Liver (tissue), 9 donors: ENCODE data around the gene UNC5B. TPM values are rescaled to one million over a fixed set of nuclear protein-coding genes. Genes with fewer than 3 reads are reported as not detected.

ENCODE experiments used
- DNase-seq: peaks from one replicate; pipeline ENCODE4 v3.0.0-alpha.2; 2017; ENCODE audit warnings: low spot score
- H3K27ac ChIP-seq, 2 donors: one replicate each; pipeline ENCODE4 v1.7.0; 2013; ENCODE audit warnings: inconsistent platforms in 2 of 2, low read length in 2 of 2, control low read depth in 1 of 2, low read depth in 1 of 2, mild to moderate bottlenecking in 1 of 2
- H3K27me3 ChIP-seq, 4 donors: one replicate each; pipeline versions ENCODE4 v1.6.1 to v1.7.0; 2013; ENCODE audit warnings: low read length in 3 of 4, inconsistent platforms in 1 of 4, mild to moderate bottlenecking in 1 of 4, moderate library complexity in 1 of 4; ENCODE audit not compliant: control insufficient read depth in 4 of 4, insufficient read depth in 4 of 4
- H3K36me3 ChIP-seq, 4 donors: one replicate each; pipeline versions ENCODE4 v1.6.1 to v1.7.0; 2013; ENCODE audit warnings: low read length in 3 of 4, mild to moderate bottlenecking in 3 of 4, low read depth in 1 of 4, moderate library complexity in 1 of 4; ENCODE audit not compliant: control insufficient read depth in 4 of 4, insufficient read depth in 3 of 4
- H3K4me1 ChIP-seq, 4 donors: one replicate each; pipeline versions ENCODE4 v1.6.1 to v1.7.0; 2013; ENCODE audit warnings: low read length in 3 of 4, mild to moderate bottlenecking in 3 of 4, moderate library complexity in 1 of 4; ENCODE audit not compliant: control insufficient read depth in 4 of 4, insufficient read depth in 4 of 4
- H3K4me3 ChIP-seq, 3 donors: one replicate each; pipeline versions ENCODE4 v1.6.1 to v1.7.0; 2013; ENCODE audit warnings: low read length in 3 of 3, control low read depth in 1 of 3, low read depth in 1 of 3, mild to moderate bottlenecking in 1 of 3
- H3K9ac ChIP-seq, 2 donors: one replicate each; pipeline ENCODE4 v1.7.0; 2013; ENCODE audit warnings: low read length in 2 of 2, mild to moderate bottlenecking in 2 of 2, moderate library complexity in 2 of 2, control low read depth in 1 of 2, low read depth in 1 of 2
- H3K9me3 ChIP-seq, 4 donors: one replicate each; pipeline versions ENCODE4 v1.6.1 to v1.7.0; 2013; ENCODE audit warnings: low read length in 3 of 4; ENCODE audit not compliant: control insufficient read depth in 4 of 4
- CTCF ChIP-seq: fragments of 150-350 bp; IDR thresholded peaks from 2 replicates; pipeline ENCODE4 v1.5.1; 2017; ENCODE audit warnings: improper control_type of control experiment, low read depth, low read length; ENCODE audit not compliant: missing input control
- EGR1 ChIP-seq, 2 donors: IDR thresholded peaks; 2 replicates each; pipeline ENCODE4 v1.6.1; 2016 to 2018; ENCODE audit warnings: antibody characterized with exemption in 2 of 2, low read depth in 2 of 2
- FOXA1 ChIP-seq: IDR thresholded peaks from 2 replicates; pipeline ENCODE4 v1.6.1; 2016; ENCODE audit warnings: antibody characterized with exemption
- FOXA2 ChIP-seq: IDR thresholded peaks from 2 replicates; pipeline ENCODE4 v1.6.1; 2016; ENCODE audit warnings: antibody characterized with exemption
- GABPA ChIP-seq, 2 donors: IDR thresholded peaks in 1 of 2; conservative IDR thresholded peaks in 1 of 2; 2 replicates each; pipeline ENCODE4 v1.6.1; 2016; ENCODE audit warnings: antibody characterized with exemption in 2 of 2, mild to moderate bottlenecking in 1 of 2, moderate library complexity in 1 of 2
- HNF4A ChIP-seq, 2 donors: conservative IDR thresholded peaks; 2 replicates each; pipeline ENCODE4 v1.6.1; 2016; ENCODE audit warnings: antibody characterized with exemption in 2 of 2, mild to moderate bottlenecking in 2 of 2
- HNF4G ChIP-seq: IDR thresholded peaks from 2 replicates; pipeline ENCODE4 v1.6.1; 2016; ENCODE audit warnings: antibody characterized with exemption
- JUND ChIP-seq, 2 donors: IDR thresholded peaks; 2 replicates each; pipeline ENCODE4 v1.6.1; 2016; ENCODE audit warnings: antibody characterized with exemption in 2 of 2
- MAX ChIP-seq: IDR thresholded peaks from 2 replicates; pipeline ENCODE4 v1.6.1; 2016; ENCODE audit warnings: antibody characterized with exemption
- NR2F2 ChIP-seq: IDR thresholded peaks from 2 replicates; pipeline ENCODE4 v1.6.1; 2016; ENCODE audit warnings: antibody characterized with exemption
- RAD21 ChIP-seq, 2 donors: IDR thresholded peaks; 2 replicates each; pipeline ENCODE4 v1.6.1; 2016; ENCODE audit warnings: antibody characterized with exemption in 2 of 2, mild to moderate bottlenecking in 2 of 2
- RXRA ChIP-seq, 2 donors: IDR thresholded peaks; 2 replicates each; pipeline ENCODE4 v1.6.1; 2017 to 2018; ENCODE audit warnings: antibody characterized with exemption in 2 of 2, mild to moderate bottlenecking in 1 of 2
- SP1 ChIP-seq: IDR thresholded peaks from 2 replicates; pipeline ENCODE4 v1.6.1; 2018; ENCODE audit warnings: antibody characterized with exemption, mild to moderate bottlenecking
- TAF1 ChIP-seq: conservative IDR thresholded peaks from 2 replicates; pipeline ENCODE4 v1.6.1; 2016; ENCODE audit warnings: antibody characterized with exemption, mild to moderate bottlenecking
- YY1 ChIP-seq: IDR thresholded peaks from 2 replicates; pipeline ENCODE4 v1.6.1; 2016; ENCODE audit warnings: antibody characterized with exemption, mild to moderate bottlenecking
- ZBTB33 ChIP-seq: IDR thresholded peaks from 2 replicates; pipeline ENCODE4 v1.6.1; 2016; ENCODE audit warnings: antibody characterized with exemption
- WGBS: extraction: QIAGEN DNeasy Blood & Tissue Kit; methylation state at CpG from one replicate; pipeline ENCODE4 v1.1.7; 2013; 5-methylcytosine and 5-hydroxymethylcytosine counted together
- polyA plus RNA-seq, 2 donors: library from polyadenylated mRNA; stranded (reverse) in 1 of 2; unstranded in 1 of 2; fragments of 200-250 nt in 1 of 2; fragments of >200 nt in 1 of 2; fragmentation: Nextera tagmentation in 1 of 2; extraction: Ambion mirVana in 1 of 2; gene quantifications; one replicate each; pipeline versions ENCODE4 v1.2.1 to v1.2.3, GENCODE V29; 2013 to 2015
- total RNA-seq, 2 donors: library from RNA; depleted of rRNA; stranded (reverse); fragments of >200 nt; gene quantifications; one replicate each; pipeline ENCODE4 v1.2.3, GENCODE V29; 2014
- TF ChIP-seq, protein P1 (sequence below): IDR thresholded peaks from 2 replicates; pipeline ENCODE4 v1.6.1; 2016; ENCODE audit warnings: antibody characterized with exemption, mild to moderate bottlenecking
- TF ChIP-seq, protein P2 (sequence below): IDR thresholded peaks from 2 replicates; pipeline ENCODE4 v1.6.1; 2016; ENCODE audit warnings: antibody characterized with exemption
- donor health status: healthy.
- donor health status: healthy.
- donor health status: healthy.
- donor health status: healthy.
- donor health status: healthy.

Gene UNC5B
- total and polyA plus RNA-seq, 4 donors, result 0.56 to 1.8 (median 1.3) TPM

DNA sequence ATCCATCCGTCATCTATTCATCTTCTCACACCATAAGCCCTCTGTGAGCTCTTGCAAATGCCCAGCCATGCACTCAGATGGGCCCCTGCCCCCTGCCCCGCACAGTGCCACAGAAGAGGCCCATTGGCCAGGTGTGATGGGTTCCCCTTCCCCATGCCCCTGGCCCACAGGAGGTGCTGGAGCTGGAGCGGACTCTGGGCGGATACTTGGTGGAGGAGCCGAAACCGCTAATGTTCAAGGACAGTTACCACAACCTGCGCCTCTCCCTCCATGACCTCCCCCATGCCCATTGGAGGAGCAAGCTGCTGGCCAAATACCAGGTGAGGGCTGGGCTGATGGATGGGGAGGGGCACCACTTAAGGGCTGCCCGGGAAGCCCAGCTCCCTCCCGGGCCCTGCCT is 83.3 kb downstream of the UNC5B start:
- no peaks in the 10 kb centered on the region for H3K36me3 ChIP-seq
- H3K4me3 ChIP-seq, result no peak overlapping the region
- H3K4me1 ChIP-seq, result peaks cover 7 to 25% (median 18%) of the 10 kb centered on the region in 4 donors
- WGBS, result 93% methylated on average over 9 of the region's 9 CpGs
- H3K9ac ChIP-seq, result no peak overlapping the region
- no peak for TF ChIP-seq SP1
- TF ChIP-seq RXRA (IDR thresholded peaks at IDR 0.05), result no peak
- no peak for TF ChIP-seq ZBTB33
- TF ChIP-seq HNF4A (conservative IDR thresholded peaks at IDR 0.05), result no peak
- TF ChIP-seq, protein P1, sequence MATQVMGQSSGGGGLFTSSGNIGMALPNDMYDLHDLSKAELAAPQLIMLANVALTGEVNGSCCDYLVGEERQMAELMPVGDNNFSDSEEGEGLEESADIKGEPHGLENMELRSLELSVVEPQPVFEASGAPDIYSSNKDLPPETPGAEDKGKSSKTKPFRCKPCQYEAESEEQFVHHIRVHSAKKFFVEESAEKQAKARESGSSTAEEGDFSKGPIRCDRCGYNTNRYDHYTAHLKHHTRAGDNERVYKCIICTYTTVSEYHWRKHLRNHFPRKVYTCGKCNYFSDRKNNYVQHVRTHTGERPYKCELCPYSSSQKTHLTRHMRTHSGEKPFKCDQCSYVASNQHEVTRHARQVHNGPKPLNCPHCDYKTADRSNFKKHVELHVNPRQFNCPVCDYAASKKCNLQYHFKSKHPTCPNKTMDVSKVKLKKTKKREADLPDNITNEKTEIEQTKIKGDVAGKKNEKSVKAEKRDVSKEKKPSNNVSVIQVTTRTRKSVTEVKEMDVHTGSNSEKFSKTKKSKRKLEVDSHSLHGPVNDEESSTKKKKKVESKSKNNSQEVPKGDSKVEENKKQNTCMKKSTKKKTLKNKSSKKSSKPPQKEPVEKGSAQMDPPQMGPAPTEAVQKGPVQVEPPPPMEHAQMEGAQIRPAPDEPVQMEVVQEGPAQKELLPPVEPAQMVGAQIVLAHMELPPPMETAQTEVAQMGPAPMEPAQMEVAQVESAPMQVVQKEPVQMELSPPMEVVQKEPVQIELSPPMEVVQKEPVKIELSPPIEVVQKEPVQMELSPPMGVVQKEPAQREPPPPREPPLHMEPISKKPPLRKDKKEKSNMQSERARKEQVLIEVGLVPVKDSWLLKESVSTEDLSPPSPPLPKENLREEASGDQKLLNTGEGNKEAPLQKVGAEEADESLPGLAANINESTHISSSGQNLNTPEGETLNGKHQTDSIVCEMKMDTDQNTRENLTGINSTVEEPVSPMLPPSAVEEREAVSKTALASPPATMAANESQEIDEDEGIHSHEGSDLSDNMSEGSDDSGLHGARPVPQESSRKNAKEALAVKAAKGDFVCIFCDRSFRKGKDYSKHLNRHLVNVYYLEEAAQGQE, result no peak
- no peak for TF ChIP-seq FOXA1
- no peak for TF ChIP-seq EGR1 (IDR thresholded peaks at IDR 0.05; ENCODE audit: low read depth in 2 of 2)
- TF ChIP-seq YY1, result no peak
- TF ChIP-seq NR2F2, result no peak
- no peak for TF ChIP-seq TAF1
- no peak for TF ChIP-seq HNF4G
- TF ChIP-seq, protein P2, sequence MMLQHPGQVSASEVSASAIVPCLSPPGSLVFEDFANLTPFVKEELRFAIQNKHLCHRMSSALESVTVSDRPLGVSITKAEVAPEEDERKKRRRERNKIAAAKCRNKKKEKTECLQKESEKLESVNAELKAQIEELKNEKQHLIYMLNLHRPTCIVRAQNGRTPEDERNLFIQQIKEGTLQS, result no peak
- TF ChIP-seq MAX, result no peak
- TF ChIP-seq GABPA (IDR thresholded peaks at IDR 0.05 in 1 of 2, conservative IDR thresholded peaks at IDR 0.05 in 1 of 2), result no peak
- TF ChIP-seq CTCF, result no peak
- TF ChIP-seq FOXA2, result no peak
- TF ChIP-seq JUND (IDR thresholded peaks at IDR 0.05), result no peak
- TF ChIP-seq RAD21 (IDR thresholded peaks at IDR 0.05), result no peak
- no peaks in the 10 kb centered on the region for H3K9me3 ChIP-seq
- no peak overlapping the region for H3K27ac ChIP-seq
- no peaks in the 10 kb centered on the region for H3K27me3 ChIP-seq
- DNase-seq, result no peak
